ENCODE measurements around the gene ICAM1. TPM values are rescaled to one million over a fixed set of nuclear protein-coding genes. Genes with fewer than 3 reads are reported as not detected.
A peak's percentile ranks its signal among the peaks of the same experiment; 100 is the strongest.

Gene ICAM1
- total and polyA plus RNA-seq, 2 of the 13 experiments (the other 11 are each of a cell fraction or from before 2014, with no cell fraction given): 37.9 to 98.4 TPM

DNA sequence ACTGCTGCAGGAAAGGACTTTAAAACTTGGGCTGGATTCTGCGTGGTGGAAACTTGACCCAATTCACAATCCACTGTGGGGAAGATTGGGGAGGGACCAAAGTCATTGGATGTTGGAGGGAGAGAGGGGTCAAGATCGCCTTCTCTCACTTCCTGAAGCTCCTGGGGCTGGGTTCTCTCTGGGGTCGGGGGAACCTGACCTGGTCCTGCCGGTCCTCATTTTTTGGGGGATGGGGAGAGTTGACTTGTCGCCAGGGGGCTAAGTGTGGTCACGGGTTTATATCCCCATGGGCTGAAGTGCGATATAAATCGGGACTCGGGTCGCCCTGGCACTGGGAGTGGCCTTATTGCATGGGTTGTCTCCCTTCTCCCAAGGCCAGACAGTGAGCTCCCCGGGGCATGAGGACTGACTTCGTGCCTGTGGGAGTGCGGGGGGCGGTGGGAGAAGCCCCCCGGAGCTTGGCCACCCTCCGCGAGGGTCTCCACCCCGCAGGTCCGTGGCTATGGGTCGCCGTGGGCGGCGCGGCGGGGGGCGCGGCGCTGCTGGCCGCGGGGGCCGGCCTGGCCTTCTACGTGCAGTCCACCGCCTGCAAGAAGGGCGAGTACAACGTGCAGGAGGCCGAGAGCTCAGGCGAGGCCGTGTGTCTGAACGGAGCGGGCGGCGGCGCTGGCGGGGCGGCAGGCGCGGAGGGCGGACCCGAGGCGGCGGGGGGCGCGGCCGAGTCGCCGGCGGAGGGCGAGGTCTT lies 25.1 kb downstream of the ICAM1 start:
- no peak overlapping the region for H2AFZ ChIP-seq (ENCODE audit: low read length)
- intact Hi-C loops (cut with micrococcal nuclease; ENCODE audit: unreplicated experiment) (no loop called here), in situ Hi-C loops (cut with HindIII; ENCODE audit: extremely low pct_ligation_motif_present, low pct_unique_long_range_greater_than_20kb) (no loop called here)
- 27% methylated on average over 31 of the region's 58 CpGs for WGBS (ENCODE audit: low lambda C conversion rate)
- no peak overlapping the region for H3K9ac ChIP-seq (ENCODE audit: insufficient read depth, low read depth, low read length)
- ATAC-seq: peak; percentile 11; the same call in 1 of the 3 replicates
- H3K36me3 ChIP-seq (replicated peaks in 1 of 2; ENCODE audit: control insufficient read depth in 1 of 2, insufficient read depth in 2 of 2, low read length in 2 of 2): no peaks in the 10 kb centered on the region
- H3K4me2 ChIP-seq (ENCODE audit: low read depth, low read length): peak overlapping the region; percentile 74
- BruUV-seq (replicated peaks): no TSS peak
- H3K27ac ChIP-seq (ENCODE audit: extremely low read length, insufficient read depth, low read length): no peak overlapping the region
- H3K27me3 ChIP-seq (ENCODE audit: control insufficient read depth in 1 of 2, insufficient read depth in 2 of 2, low read length in 2 of 2): peaks cover 0 to 11% of the 10 kb centered on the region in 2 experiments; a peak in 2 of 5 replicates
- no peaks in the 10 kb centered on the region for H3K79me2 ChIP-seq (ENCODE audit: insufficient read depth, low read length)
- CTCF ChIA-PET (ENCODE audit: low intra/inter-chr PET ratio, low total read pairs): no interaction called here
- no peak for FAIRE-seq
- H3K4me3 ChIP-seq (replicated peaks in 1 of 3; ENCODE audit: insufficient read depth in 1 of 3, low read depth in 2 of 3, low read length in 3 of 3): peak overlapping the region in 2 of 3 experiments; percentile 49 to 61; a peak in 4 of 6 replicates
- POLR2A ChIA-PET: no interaction called here
- no peaks in the 10 kb centered on the region for H3K9me3 ChIP-seq (ENCODE audit: low read length)
- no peaks in the 10 kb centered on the region for H4K20me1 ChIP-seq (ENCODE audit: insufficient read depth, low read length)
- peaks cover 45% of the 10 kb centered on the region for H3K4me1 ChIP-seq (ENCODE audit: insufficient read depth, low read length)
- DNase-seq (ENCODE audit: low spot score): no peak
- TF ChIP-seq, protein P1, sequence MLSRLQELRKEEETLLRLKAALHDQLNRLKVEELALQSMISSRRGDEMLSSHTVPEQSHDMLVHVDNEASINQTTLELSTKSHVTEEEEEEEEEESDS (CRISPR knock-in tag; IDR thresholded peaks at IDR 0.05; ENCODE audit: borderline replicate concordance): peak; percentile 24; the same call in 1 of the 2 replicates
- TF ChIP-seq BORCS8-MEF2B (CRISPR knock-in tag; IDR thresholded peaks at IDR 0.05) (peak; percentile 40; the same call in 1 of the 2 replicates), ZFY (CRISPR knock-in tag; IDR thresholded peaks at IDR 0.05) (peak; percentile 64; the same call in 1 of the 2 replicates), ZNF441 (CRISPR knock-in tag; IDR thresholded peaks at IDR 0.05; ENCODE audit: borderline replicate concordance) (peak; percentile 84; the same call in 1 of the 2 replicates), ZNF329 (CRISPR knock-in tag; IDR thresholded peaks at IDR 0.05; ENCODE audit: low read depth) (no peak), TSC22D2 (CRISPR knock-in tag; IDR thresholded peaks at IDR 0.05; ENCODE audit: borderline replicate concordance) (no peak), ZFX (CRISPR knock-in tag; IDR thresholded peaks at IDR 0.05; ENCODE audit: low read depth) (peak; percentile 77), ZNF850 (CRISPR knock-in tag; conservative IDR thresholded peaks at IDR 0.05) (no peak), ZNF605 (CRISPR knock-in tag; IDR thresholded peaks at IDR 0.05) (no peak), ZNF101 (CRISPR knock-in tag; IDR thresholded peaks at IDR 0.05; ENCODE audit: borderline replicate concordance, low read depth) (no peak), ADNP (CRISPR knock-in tag; IDR thresholded peaks at IDR 0.05) (no peak), MAF1 (CRISPR knock-in tag; IDR thresholded peaks at IDR 0.05; ENCODE audit: borderline replicate concordance) (no peak), ZNF382 (CRISPR knock-in tag; IDR thresholded peaks at IDR 0.05; ENCODE audit: borderline replicate concordance) (no peak), ZNF816 (CRISPR knock-in tag; IDR thresholded peaks at IDR 0.05; ENCODE audit: borderline replicate concordance) (no peak), SRSF4 (IDR thresholded peaks at IDR 0.05; ENCODE audit: low read depth, low read length, poor library complexity, severe bottlenecking) (no peak), ZNF776 (CRISPR knock-in tag; IDR thresholded peaks at IDR 0.05) (peak; percentile 83; the same call in 1 of the 2 replicates), ZNF562 (CRISPR knock-in tag; IDR thresholded peaks at IDR 0.05; ENCODE audit: borderline replicate concordance) (0 out of 2 replicates have a peak, but pooled peaks have one; percentile 61), RAD51 (IDR thresholded peaks at IDR 0.05; ENCODE audit: borderline replicate concordance) (no peak), KLF15 (CRISPR knock-in tag; IDR thresholded peaks at IDR 0.05; ENCODE audit: borderline replicate concordance) (no peak), CAMTA2 (CRISPR knock-in tag; IDR thresholded peaks at IDR 0.05; ENCODE audit: borderline replicate concordance) (no peak), ARNT2 (CRISPR knock-in tag; IDR thresholded peaks at IDR 0.05; ENCODE audit: low read depth) (0 out of 2 replicates have a peak, but pooled peaks have one; percentile 66), ZNF230 (CRISPR knock-in tag; IDR thresholded peaks at IDR 0.05) (no peak)
- TF ChIP-seq, protein P2, sequence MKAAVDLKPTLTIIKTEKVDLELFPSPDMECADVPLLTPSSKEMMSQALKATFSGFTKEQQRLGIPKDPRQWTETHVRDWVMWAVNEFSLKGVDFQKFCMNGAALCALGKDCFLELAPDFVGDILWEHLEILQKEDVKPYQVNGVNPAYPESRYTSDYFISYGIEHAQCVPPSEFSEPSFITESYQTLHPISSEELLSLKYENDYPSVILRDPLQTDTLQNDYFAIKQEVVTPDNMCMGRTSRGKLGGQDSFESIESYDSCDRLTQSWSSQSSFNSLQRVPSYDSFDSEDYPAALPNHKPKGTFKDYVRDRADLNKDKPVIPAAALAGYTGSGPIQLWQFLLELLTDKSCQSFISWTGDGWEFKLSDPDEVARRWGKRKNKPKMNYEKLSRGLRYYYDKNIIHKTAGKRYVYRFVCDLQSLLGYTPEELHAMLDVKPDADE (CRISPR knock-in tag; IDR thresholded peaks at IDR 0.05): no peak
- TF ChIP-seq, protein P3, sequence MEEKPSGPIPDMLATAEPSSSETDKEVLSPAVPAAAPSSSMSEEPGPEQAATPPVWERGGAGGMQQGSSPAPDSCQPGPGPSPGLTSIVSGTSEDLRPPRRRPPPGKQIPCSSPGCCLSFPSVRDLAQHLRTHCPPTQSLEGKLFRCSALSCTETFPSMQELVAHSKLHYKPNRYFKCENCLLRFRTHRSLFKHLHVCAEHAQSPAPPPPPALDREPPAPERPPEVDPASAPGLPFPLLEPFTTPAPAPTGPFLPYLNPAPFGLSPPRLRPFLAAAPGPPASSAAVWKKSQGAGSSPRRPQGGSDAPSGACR (CRISPR knock-in tag; IDR thresholded peaks at IDR 0.05): no peak

All from HepG2 (cell line).